K562 (cell line): ENCODE measurements around the gene SPAG17. TPM values are rescaled to one million over a fixed set of nuclear protein-coding genes. Genes with fewer than 3 reads are reported as not detected.

ENCODE experiments used
- BACH1 ChIP-seq: fragments of 200-800 bp; sonication (Bioruptor generic); IDR thresholded peaks from 2 replicates; pipeline ENCODE4 v1.6.1; 2016; ENCODE audit warnings: missing genetic modification characterization, missing compliant biosample characterization
- CEBPB ChIP-seq: fragments of 450-650 bp; IDR thresholded peaks from 2 replicates; pipeline ENCODE4 v1.6.1; 2016; ENCODE audit warnings: missing genetic modification characterization, missing compliant biosample characterization
- CREBBP ChIP-seq: IDR thresholded peaks from one replicate; pipeline ENCODE4 v1.6.1; 2012; ENCODE audit warnings: low read depth, mild to moderate bottlenecking, control low read depth, inconsistent platforms, low read length
- EP400 ChIP-seq: fragments of 450-650 bp; IDR thresholded peaks from 2 replicates; pipeline ENCODE4 v1.6.1; 2017; ENCODE audit warnings: antibody characterized with exemption, mild to moderate bottlenecking, moderate library complexity
- FIP1L1 ChIP-seq: fragments of 200-400 bp; formaldehyde crosslinking; IDR thresholded peaks from 2 replicates; pipeline ENCODE4 v1.6.1; 2018; ENCODE audit warnings: mild to moderate bottlenecking, low read depth, low read length; ENCODE audit not compliant: poor library complexity, severe bottlenecking
- HNRNPLL ChIP-seq: fragments of 200-400 bp; formaldehyde crosslinking; IDR thresholded peaks from 2 replicates; pipeline ENCODE4 v1.6.1; 2017; ENCODE audit warnings: low read length, low read depth, mild to moderate bottlenecking; ENCODE audit not compliant: poor library complexity, severe bottlenecking
- KDM2B ChIP-seq: fragments of 250-450 bp; sonication (Bioruptor Pico); IDR thresholded peaks from 2 replicates; pipeline ENCODE4 v1.8.0; 2021; ENCODE audit warnings: mild to moderate bottlenecking, moderate library complexity
- MAFK ChIP-seq: IDR thresholded peaks from 2 replicates; pipeline ENCODE4 v1.6.1; 2011; ENCODE audit warnings: low read length, improper control_type of control experiment
- POU5F1 ChIP-seq: fragments of 150-350 bp; IDR thresholded peaks from 2 replicates; pipeline ENCODE4 v1.6.1; 2014; ENCODE audit warnings: borderline replicate concordance, low read length, low read depth, mild to moderate bottlenecking; ENCODE audit not compliant: partially characterized antibody
- SP1 ChIP-seq: sonication (generic); formaldehyde crosslinking; IDR thresholded peaks from 2 replicates; pipeline ENCODE4 v1.8.1; 2022; ENCODE audit warnings: mild to moderate bottlenecking, missing genetic modification reagents
- ZNF175 ChIP-seq: fragments of 200-800 bp; sonication (Bioruptor generic); IDR thresholded peaks from 2 replicates; pipeline ENCODE4 v1.6.1; 2016; ENCODE audit warnings: low read depth, mild to moderate bottlenecking, missing genetic modification characterization, missing compliant biosample characterization
- ZNF24 ChIP-seq: fragments of 450-650 bp; IDR thresholded peaks from 2 replicates; pipeline ENCODE4 v1.6.1; 2016
- ZNF316 ChIP-seq: fragments of 450-650 bp; IDR thresholded peaks from 2 replicates; pipeline ENCODE4 v1.6.1; 2016
- polyA plus RNA-seq, 8 experiments: library from polyadenylated mRNA; depleted of rRNA in 4 of 8; stranded (reverse) in 5 of 8; unstranded in 3 of 8; fragments of >200 nt; fragmentation: Nextera tagmentation in 2 of 8; fragmentation: Illumina TruSeq in 1 of 8; extraction: Ambion mirVana in 2 of 8; extraction: Trizol in 1 of 8; gene quantifications; 2 replicates each; pipeline versions ENCODE4 v1.2.1 to v1.2.3, GENCODE V29; 2011 to 2014; ENCODE audit warnings: inconsistent platforms in 1 of 8, missing spikeins in 1 of 8
- total RNA-seq, 7 experiments: library from RNA; depleted of rRNA in 6 of 7; stranded (reverse); fragments of >200 nt in 6 of 7; fragmentation: Illumina TruSeq in 2 of 7; extraction: Trizol in 2 of 7; gene quantifications; 2 replicates each; pipeline versions ENCODE4 v1.2.1 to v1.2.3, GENCODE V29; 2011 to 2021; ENCODE audit warnings: low replicate concordance in 1 of 7
- TF ChIP-seq, protein P1 (sequence below): sonication (generic); formaldehyde crosslinking; IDR thresholded peaks from 2 replicates; pipeline ENCODE4 v1.4.0; 2020; ENCODE audit warnings: mild to moderate bottlenecking, missing genetic modification reagents
- TF ChIP-seq, protein P2 (sequence below): fragments of 450-650 bp; IDR thresholded peaks from 2 replicates; pipeline ENCODE4 v1.6.1; 2016; ENCODE audit warnings: mild to moderate bottlenecking, moderate library complexity
- TF ChIP-seq, protein P3 (sequence below): sonication (generic); formaldehyde crosslinking; IDR thresholded peaks from 2 replicates; pipeline ENCODE4 v1.8.0; 2022; ENCODE audit warnings: missing genetic modification reagents, mild to moderate bottlenecking, borderline replicate concordance

The SPAG17 gene
- total and polyA plus RNA-seq, 9 of the 15 experiments (the other 6 are each of a cell fraction or from before 2014, with no cell fraction given), result 0.07 to 2.1 (median 1.5) TPM

DNA sequence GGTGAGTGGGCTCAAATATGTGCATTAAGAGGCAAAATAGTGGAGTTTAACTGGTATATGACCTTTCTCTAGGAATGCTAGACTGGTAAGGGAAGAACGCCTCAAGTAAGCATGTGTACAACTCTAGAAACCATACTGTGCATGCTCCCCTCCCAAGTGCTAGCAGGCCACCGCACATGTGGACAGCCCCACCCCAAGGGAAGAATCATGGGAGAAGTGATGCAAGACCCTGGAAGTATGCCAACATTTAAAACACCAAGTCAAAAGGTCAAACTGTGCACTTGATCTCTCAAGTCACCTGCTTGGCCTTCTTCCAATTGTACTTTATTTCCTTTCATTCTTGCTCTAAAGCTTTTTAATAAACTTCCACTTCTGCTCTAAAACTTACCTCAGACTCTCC is 135.0 kb downstream of the SPAG17 start (continued):
- TF ChIP-seq, protein P1, sequence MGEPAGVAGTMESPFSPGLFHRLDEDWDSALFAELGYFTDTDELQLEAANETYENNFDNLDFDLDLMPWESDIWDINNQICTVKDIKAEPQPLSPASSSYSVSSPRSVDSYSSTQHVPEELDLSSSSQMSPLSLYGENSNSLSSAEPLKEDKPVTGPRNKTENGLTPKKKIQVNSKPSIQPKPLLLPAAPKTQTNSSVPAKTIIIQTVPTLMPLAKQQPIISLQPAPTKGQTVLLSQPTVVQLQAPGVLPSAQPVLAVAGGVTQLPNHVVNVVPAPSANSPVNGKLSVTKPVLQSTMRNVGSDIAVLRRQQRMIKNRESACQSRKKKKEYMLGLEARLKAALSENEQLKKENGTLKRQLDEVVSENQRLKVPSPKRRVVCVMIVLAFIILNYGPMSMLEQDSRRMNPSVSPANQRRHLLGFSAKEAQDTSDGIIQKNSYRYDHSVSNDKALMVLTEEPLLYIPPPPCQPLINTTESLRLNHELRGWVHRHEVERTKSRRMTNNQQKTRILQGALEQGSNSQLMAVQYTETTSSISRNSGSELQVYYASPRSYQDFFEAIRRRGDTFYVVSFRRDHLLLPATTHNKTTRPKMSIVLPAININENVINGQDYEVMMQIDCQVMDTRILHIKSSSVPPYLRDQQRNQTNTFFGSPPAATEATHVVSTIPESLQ (CRISPR knock-in tag), result no peak
- TF ChIP-seq MAFK (no peak), CREBBP (no peak), SP1 (no peak), CEBPB (tag) (peak; percentile 92), ZNF316 (no peak), POU5F1 (no peak), KDM2B (CRISPR knock-in tag) (no peak), FIP1L1 (no peak), ZNF24 (no peak), EP400 (peak; percentile 67; the same call in 1 of the 2 replicates), ZNF175 (no peak), BACH1 (tag) (no peak), HNRNPLL (no peak)
- TF ChIP-seq, protein P2, sequence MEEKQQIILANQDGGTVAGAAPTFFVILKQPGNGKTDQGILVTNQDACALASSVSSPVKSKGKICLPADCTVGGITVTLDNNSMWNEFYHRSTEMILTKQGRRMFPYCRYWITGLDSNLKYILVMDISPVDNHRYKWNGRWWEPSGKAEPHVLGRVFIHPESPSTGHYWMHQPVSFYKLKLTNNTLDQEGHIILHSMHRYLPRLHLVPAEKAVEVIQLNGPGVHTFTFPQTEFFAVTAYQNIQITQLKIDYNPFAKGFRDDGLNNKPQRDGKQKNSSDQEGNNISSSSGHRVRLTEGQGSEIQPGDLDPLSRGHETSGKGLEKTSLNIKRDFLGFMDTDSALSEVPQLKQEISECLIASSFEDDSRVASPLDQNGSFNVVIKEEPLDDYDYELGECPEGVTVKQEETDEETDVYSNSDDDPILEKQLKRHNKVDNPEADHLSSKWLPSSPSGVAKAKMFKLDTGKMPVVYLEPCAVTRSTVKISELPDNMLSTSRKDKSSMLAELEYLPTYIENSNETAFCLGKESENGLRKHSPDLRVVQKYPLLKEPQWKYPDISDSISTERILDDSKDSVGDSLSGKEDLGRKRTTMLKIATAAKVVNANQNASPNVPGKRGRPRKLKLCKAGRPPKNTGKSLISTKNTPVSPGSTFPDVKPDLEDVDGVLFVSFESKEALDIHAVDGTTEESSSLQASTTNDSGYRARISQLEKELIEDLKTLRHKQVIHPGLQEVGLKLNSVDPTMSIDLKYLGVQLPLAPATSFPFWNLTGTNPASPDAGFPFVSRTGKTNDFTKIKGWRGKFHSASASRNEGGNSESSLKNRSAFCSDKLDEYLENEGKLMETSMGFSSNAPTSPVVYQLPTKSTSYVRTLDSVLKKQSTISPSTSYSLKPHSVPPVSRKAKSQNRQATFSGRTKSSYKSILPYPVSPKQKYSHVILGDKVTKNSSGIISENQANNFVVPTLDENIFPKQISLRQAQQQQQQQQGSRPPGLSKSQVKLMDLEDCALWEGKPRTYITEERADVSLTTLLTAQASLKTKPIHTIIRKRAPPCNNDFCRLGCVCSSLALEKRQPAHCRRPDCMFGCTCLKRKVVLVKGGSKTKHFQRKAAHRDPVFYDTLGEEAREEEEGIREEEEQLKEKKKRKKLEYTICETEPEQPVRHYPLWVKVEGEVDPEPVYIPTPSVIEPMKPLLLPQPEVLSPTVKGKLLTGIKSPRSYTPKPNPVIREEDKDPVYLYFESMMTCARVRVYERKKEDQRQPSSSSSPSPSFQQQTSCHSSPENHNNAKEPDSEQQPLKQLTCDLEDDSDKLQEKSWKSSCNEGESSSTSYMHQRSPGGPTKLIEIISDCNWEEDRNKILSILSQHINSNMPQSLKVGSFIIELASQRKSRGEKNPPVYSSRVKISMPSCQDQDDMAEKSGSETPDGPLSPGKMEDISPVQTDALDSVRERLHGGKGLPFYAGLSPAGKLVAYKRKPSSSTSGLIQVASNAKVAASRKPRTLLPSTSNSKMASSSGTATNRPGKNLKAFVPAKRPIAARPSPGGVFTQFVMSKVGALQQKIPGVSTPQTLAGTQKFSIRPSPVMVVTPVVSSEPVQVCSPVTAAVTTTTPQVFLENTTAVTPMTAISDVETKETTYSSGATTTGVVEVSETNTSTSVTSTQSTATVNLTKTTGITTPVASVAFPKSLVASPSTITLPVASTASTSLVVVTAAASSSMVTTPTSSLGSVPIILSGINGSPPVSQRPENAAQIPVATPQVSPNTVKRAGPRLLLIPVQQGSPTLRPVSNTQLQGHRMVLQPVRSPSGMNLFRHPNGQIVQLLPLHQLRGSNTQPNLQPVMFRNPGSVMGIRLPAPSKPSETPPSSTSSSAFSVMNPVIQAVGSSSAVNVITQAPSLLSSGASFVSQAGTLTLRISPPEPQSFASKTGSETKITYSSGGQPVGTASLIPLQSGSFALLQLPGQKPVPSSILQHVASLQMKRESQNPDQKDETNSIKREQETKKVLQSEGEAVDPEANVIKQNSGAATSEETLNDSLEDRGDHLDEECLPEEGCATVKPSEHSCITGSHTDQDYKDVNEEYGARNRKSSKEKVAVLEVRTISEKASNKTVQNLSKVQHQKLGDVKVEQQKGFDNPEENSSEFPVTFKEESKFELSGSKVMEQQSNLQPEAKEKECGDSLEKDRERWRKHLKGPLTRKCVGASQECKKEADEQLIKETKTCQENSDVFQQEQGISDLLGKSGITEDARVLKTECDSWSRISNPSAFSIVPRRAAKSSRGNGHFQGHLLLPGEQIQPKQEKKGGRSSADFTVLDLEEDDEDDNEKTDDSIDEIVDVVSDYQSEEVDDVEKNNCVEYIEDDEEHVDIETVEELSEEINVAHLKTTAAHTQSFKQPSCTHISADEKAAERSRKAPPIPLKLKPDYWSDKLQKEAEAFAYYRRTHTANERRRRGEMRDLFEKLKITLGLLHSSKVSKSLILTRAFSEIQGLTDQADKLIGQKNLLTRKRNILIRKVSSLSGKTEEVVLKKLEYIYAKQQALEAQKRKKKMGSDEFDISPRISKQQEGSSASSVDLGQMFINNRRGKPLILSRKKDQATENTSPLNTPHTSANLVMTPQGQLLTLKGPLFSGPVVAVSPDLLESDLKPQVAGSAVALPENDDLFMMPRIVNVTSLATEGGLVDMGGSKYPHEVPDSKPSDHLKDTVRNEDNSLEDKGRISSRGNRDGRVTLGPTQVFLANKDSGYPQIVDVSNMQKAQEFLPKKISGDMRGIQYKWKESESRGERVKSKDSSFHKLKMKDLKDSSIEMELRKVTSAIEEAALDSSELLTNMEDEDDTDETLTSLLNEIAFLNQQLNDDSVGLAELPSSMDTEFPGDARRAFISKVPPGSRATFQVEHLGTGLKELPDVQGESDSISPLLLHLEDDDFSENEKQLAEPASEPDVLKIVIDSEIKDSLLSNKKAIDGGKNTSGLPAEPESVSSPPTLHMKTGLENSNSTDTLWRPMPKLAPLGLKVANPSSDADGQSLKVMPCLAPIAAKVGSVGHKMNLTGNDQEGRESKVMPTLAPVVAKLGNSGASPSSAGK, result peak; percentile 93
- TF ChIP-seq, protein P3, sequence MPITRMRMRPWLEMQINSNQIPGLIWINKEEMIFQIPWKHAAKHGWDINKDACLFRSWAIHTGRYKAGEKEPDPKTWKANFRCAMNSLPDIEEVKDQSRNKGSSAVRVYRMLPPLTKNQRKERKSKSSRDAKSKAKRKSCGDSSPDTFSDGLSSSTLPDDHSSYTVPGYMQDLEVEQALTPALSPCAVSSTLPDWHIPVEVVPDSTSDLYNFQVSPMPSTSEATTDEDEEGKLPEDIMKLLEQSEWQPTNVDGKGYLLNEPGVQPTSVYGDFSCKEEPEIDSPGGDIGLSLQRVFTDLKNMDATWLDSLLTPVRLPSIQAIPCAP, result no peak
